Activated CD4-positive, alpha-beta T cell treated with anti-CD3 and anti-CD28 coated beads, Interleukin-2, Interleukin-6, amounts not matched to agents 100 ng/mL and 50 ng/mL, durations not matched to agents 16 hours and 8 hours (primary cell): Measurements from ENCODE around the gene TPSD1.
"Not testable (repeated sequence)": the region's sequence is repeated elsewhere in the genome, so short reads cannot be mapped to it uniquely, and the experiment has no call there.

Source experiments
- DNase-seq: peaks from one replicate; pipeline ENCODE4 v3.0.0-alpha.2; 2020

Gene TPSD1

GRCh38 chr16:1221628-1222552, 34.0 kb upstream of the TPSD1 start:
- DNase-seq, result no peak

- no peak for DNase-seq
These were observed 33.1 kb upstream of the TPSD1 start for GRCh38 chr16:1222553-1223354.

GRCh38 chr16:1223355-1224214, 32.3 kb upstream of the TPSD1 start:
- no peak for DNase-seq

GRCh38 chr16:1224558-1224957, 31.3 kb upstream of the TPSD1 start:
- no peak for DNase-seq

GRCh38 chr16:1225051-1225451, 30.8 kb upstream of the TPSD1 start, which contains the start of gene TPSG1:
Gene TPSG1 (minus strand): TSS chr16:1225268. CDS start chr16:1225252, 16 bp downstream.
- DNase-seq, result no peak

- DNase-seq, result not testable (repeated sequence)
These were observed 30.0 kb upstream of the TPSD1 start for GRCh38 chr16:1225728-1226311.

- not testable (repeated sequence) for DNase-seq
These were observed 29.2 kb upstream of the TPSD1 start for GRCh38 chr16:1226692-1227091.

- not testable (repeated sequence) for DNase-seq
These were observed 27.6 kb upstream of the TPSD1 start for GRCh38 chr16:1228227-1228626.

- DNase-seq, result not testable (repeated sequence)
These were observed 26.4 kb upstream of the TPSD1 start for GRCh38 chr16:1229476-1229875.

GRCh38 chr16:1230084-1230470, 25.8 kb upstream of the TPSD1 start, which contains the start of gene TPSB2:
Gene TPSB2 (minus strand): TSS chr16:1230184. CDS start chr16:1229951, 233 bp downstream.
- DNase-seq, result not testable (repeated sequence)

- DNase-seq, result not testable (repeated sequence)
These were observed 25.2 kb upstream of the TPSD1 start for GRCh38 chr16:1230471-1231212.

GRCh38 chr16:1231301-1231700, 24.6 kb upstream of the TPSD1 start:
- DNase-seq, result not testable (repeated sequence)

GRCh38 chr16:1232049-1232748, 23.7 kb upstream of the TPSD1 start:
- DNase-seq, result not testable (repeated sequence)

GRCh38 chr16:1236659-1237058, 19.2 kb upstream of the TPSD1 start:
- not testable (repeated sequence) for DNase-seq

- no peak for DNase-seq
These were observed 17.9 kb upstream of the TPSD1 start for GRCh38 chr16:1237990-1238389.

- not testable (repeated sequence) for DNase-seq
These were observed 17.0 kb upstream of the TPSD1 start for GRCh38 chr16:1238909-1239308.

- DNase-seq, result not testable (repeated sequence)
These were observed 16.3 kb upstream of the TPSD1 start for GRCh38 chr16:1239575-1239974.

- not testable (repeated sequence) for DNase-seq
These were observed 15.4 kb upstream of the TPSD1 start, which contains the start of gene TPSAB1 for GRCh38 chr16:1240436-1240835. Gene TPSAB1 (plus strand): TSS chr16:1240705. CDS start chr16:1240939, 234 bp downstream.

- not testable (repeated sequence) for DNase-seq
These were observed 14.8 kb upstream of the TPSD1 start for GRCh38 chr16:1241081-1241480.

- DNase-seq, result not testable (repeated sequence)
These were observed 12.5 kb upstream of the TPSD1 start for GRCh38 chr16:1243363-1243762.
